Fibroblast of lung (primary cell): ENCODE measurements around the gene STX12. TPM values are rescaled to one million over a fixed set of nuclear protein-coding genes. Genes with fewer than 3 reads are reported as not detected.
"Not testable (repeated sequence)": the region's sequence is repeated elsewhere in the genome, so short reads cannot be mapped to it uniquely, and the experiment has no call there.

Source experiments
- DNase-seq, 2 donors: peaks; one replicate each; pipeline versions ENCODE4 v3.0.0 to v3.0.0-alpha.2; 2010; ENCODE audit warnings: low read depth in 2 of 2
- H2AFZ ChIP-seq: 2 replicates; pipeline ENCODE4 v1.5.1; 2012; ENCODE audit warnings: low read length, control low read depth, inconsistent platforms
- H3K27ac ChIP-seq: 2 replicates; pipeline ENCODE4 v1.5.1; 2011; ENCODE audit warnings: low read length, control low read depth; ENCODE audit not compliant: insufficient read depth
- H3K27me3 ChIP-seq: 2 replicates; pipeline ENCODE4 v1.5.1; 2011; ENCODE audit warnings: mild to moderate bottlenecking, low read length; ENCODE audit not compliant: control insufficient read depth, insufficient read depth
- H3K36me3 ChIP-seq: 2 replicates; pipeline ENCODE4 v1.5.1; 2011; ENCODE audit warnings: low read length; ENCODE audit not compliant: control insufficient read depth, insufficient read depth
- H3K4me1 ChIP-seq: 2 replicates; pipeline ENCODE4 v1.5.1; 2011; ENCODE audit warnings: low read length; ENCODE audit not compliant: control insufficient read depth, insufficient read depth; ENCODE audit errors: extremely low read depth
- H3K4me2 ChIP-seq: 2 replicates; pipeline ENCODE4 v1.5.1; 2011; ENCODE audit warnings: low read length, control low read depth; ENCODE audit not compliant: insufficient read depth; ENCODE audit errors: extremely low read depth
- H3K4me3 ChIP-seq, 4 experiments: fragments of 200-600 bp in 1 of 4; sonication (generic) in 1 of 4; replicated peaks in 1 of 4; 2 replicates each; pipeline ENCODE4 v1.5.1; 2011 to 2016; ENCODE audit warnings: low read length in 4 of 4, low read depth in 3 of 4, mild to moderate bottlenecking in 3 of 4, control low read depth in 2 of 4, inconsistent platforms in 1 of 4, mixed read lengths in 1 of 4; ENCODE audit not compliant: insufficient read depth in 1 of 4; ENCODE audit errors: control extremely low read depth in 1 of 4
- H3K79me2 ChIP-seq: 2 replicates; pipeline ENCODE4 v1.5.1; 2012; ENCODE audit warnings: mild to moderate bottlenecking, low read length, inconsistent platforms; ENCODE audit not compliant: control insufficient read depth, insufficient read depth
- H3K9ac ChIP-seq: 2 replicates; pipeline ENCODE4 v1.5.1; 2011; ENCODE audit warnings: mild to moderate bottlenecking, low read length, control low read depth; ENCODE audit not compliant: insufficient read depth
- H3K9me3 ChIP-seq: 2 replicates; pipeline ENCODE4 v1.5.1; 2012; ENCODE audit warnings: low read depth, low read length; ENCODE audit not compliant: control insufficient read depth, insufficient read depth
- H4K20me1 ChIP-seq: 2 replicates; pipeline ENCODE4 v1.5.1; 2011; ENCODE audit warnings: low read length; ENCODE audit not compliant: control insufficient read depth, insufficient read depth; ENCODE audit errors: extremely low read depth
- CTCF ChIP-seq, 2 donors: IDR thresholded peaks in 1 of 2; conservative IDR thresholded peaks in 1 of 2; 1 replicate in 1 of 2; 2 replicates in 1 of 2; pipeline ENCODE4 v1.5.1; 2011 to 2012; ENCODE audit warnings: low read length in 2 of 2, control low read depth in 1 of 2, inconsistent platforms in 1 of 2, low read depth in 1 of 2, mild to moderate bottlenecking in 1 of 2
- EZH2 ChIP-seq: IDR thresholded peaks from 2 replicates; pipeline ENCODE4 v1.5.1; 2012; ENCODE audit warnings: low read length, control low read depth, mild to moderate bottlenecking; ENCODE audit errors: missing control alignments
- polyA plus RNA-seq, 2 donors: library from polyadenylated mRNA; depleted of rRNA in 1 of 2; stranded (reverse) in 1 of 2; unstranded in 1 of 2; fragments of >200 nt; gene quantifications; 2 replicates each; pipeline ENCODE4 v1.2.1, GENCODE V29; 2011 to 2012; ENCODE audit warnings: missing spikeins in 1 of 2
- total RNA-seq: library from RNA; depleted of rRNA; stranded (reverse); fragments of >200 nt; gene quantifications from 2 replicates; pipeline ENCODE4 v1.2.1, GENCODE V29; 2014

STX12 gene
- total and polyA plus RNA-seq, 2 donors (not counting 1 experiment from before 2014, with no cell fraction given), result 60.8 to 76.7 TPM

GRCh38 chr1:27868932-27869718 is 96.1 kb downstream of the STX12 start:
- no peak for TF ChIP-seq CTCF (conservative IDR thresholded peaks at IDR 0.05 in 1 of 2, IDR thresholded peaks at IDR 0.05 in 1 of 2; ENCODE audit: low read depth in 1 of 2, low read length in 2 of 2)
- TF ChIP-seq EZH2, result no peak
- Histone ChIP-seq H3K9me3 (no peaks in the 10 kb centered on the region), H3K4me3 (no peak overlapping the region), H2AFZ (peak overlapping the region; percentile 21), H3K27ac (no peak overlapping the region), H3K9ac (no peak overlapping the region), H3K27me3 (no peaks in the 10 kb centered on the region), H3K79me2 (no peaks in the 10 kb centered on the region), H3K4me1 (no peaks in the 10 kb centered on the region), H3K4me2 (no peak overlapping the region), H3K36me3 (no peaks in the 10 kb centered on the region), H4K20me1 (no peaks in the 10 kb centered on the region)
- DNase-seq, result no peak

- Histone ChIP-seq H3K4me1 (no peaks in the 10 kb centered on the region), H3K9me3 (no peaks in the 10 kb centered on the region), H3K27ac (no peak overlapping the region), H3K4me2 (no peak overlapping the region), H3K27me3 (no peaks in the 10 kb centered on the region), H3K4me3 (no peak overlapping the region), H3K79me2 (no peaks in the 10 kb centered on the region), H4K20me1 (no peaks in the 10 kb centered on the region), H3K9ac (no peak overlapping the region), H2AFZ (no peak overlapping the region), H3K36me3 (no peaks in the 10 kb centered on the region)
- no peak for DNase-seq
- TF ChIP-seq EZH2 (no peak), CTCF (conservative IDR thresholded peaks at IDR 0.05 in 1 of 2, IDR thresholded peaks at IDR 0.05 in 1 of 2; ENCODE audit: low read depth in 1 of 2, low read length in 2 of 2) (no peak)
Measured at GRCh38 chr1:27869719-27870085, 96.7 kb downstream of the STX12 start.

GRCh38 chr1:27871076-27871475 is 98.1 kb downstream of the STX12 start:
- H3K4me2 ChIP-seq, H3K9ac ChIP-seq, H3K79me2 ChIP-seq, H2AFZ ChIP-seq, H3K27ac ChIP-seq, DNase-seq, H3K36me3 ChIP-seq, H3K4me1 ChIP-seq, H3K9me3 ChIP-seq, H3K4me3 ChIP-seq, H3K27me3 ChIP-seq, H4K20me1 ChIP-seq: not testable (repeated sequence)
